Mesothelial cell of epicardium (in vitro differentiated cells): Measurements from ENCODE around the gene ADGRV1. TPM values are rescaled to one million over a fixed set of nuclear protein-coding genes. Genes with fewer than 3 reads are reported as not detected.

Experiments
- DNase-seq, 2 experiments: peaks; one replicate each; pipeline ENCODE4 v3.0.0; 2021; ENCODE audit warnings: low spot score in 2 of 2; ENCODE audit not compliant: unreplicated experiment in 2 of 2
- H3K27ac Mint-ChIP-seq: 2 replicates; pipeline ENCODE4 v1.8.0; 2021; ENCODE audit warnings: mixed read lengths
- H3K27me3 Mint-ChIP-seq: 2 replicates; pipeline ENCODE4 v1.8.0; 2021; ENCODE audit warnings: low read depth, mixed read lengths
- H3K36me3 Mint-ChIP-seq: 2 replicates; pipeline ENCODE4 v1.8.0; 2021; ENCODE audit warnings: mixed read lengths
- H3K4me1 Mint-ChIP-seq: 2 replicates; pipeline ENCODE4 v1.8.0; 2021; ENCODE audit warnings: mixed read lengths
- H3K4me3 Mint-ChIP-seq: 2 replicates; pipeline ENCODE4 v1.8.0; 2021; ENCODE audit warnings: mild to moderate bottlenecking, moderate library complexity, mixed read lengths
- H3K9me3 Mint-ChIP-seq: 2 replicates; pipeline ENCODE4 v1.8.0; 2021; ENCODE audit warnings: mixed read lengths
- CTCF ChIP-seq: fragments of 200-600 bp; sonication (generic); IDR thresholded peaks from one replicate; pipeline ENCODE4 v1.5.0; 2021; ENCODE audit warnings: antibody characterized with exemption; ENCODE audit not compliant: unreplicated experiment
- total RNA-seq: library from RNA; stranded (reverse); gene quantifications from 3 replicates; pipeline ENCODE4 v1.2.1, GENCODE V29; 2021

The ADGRV1 gene
- total RNA-seq, 1 donor from 2014 or later = 25.4 TPM

- H3K36me3 Mint-ChIP-seq = no peaks in the 10 kb centered on the region
- H3K27ac Mint-ChIP-seq = no peak overlapping the region
- TF ChIP-seq CTCF = no peak
- no peak overlapping the region for H3K4me3 Mint-ChIP-seq
- DNase-seq = no peak
- peaks cover 26% of the 10 kb centered on the region for H3K4me1 Mint-ChIP-seq
- no peaks in the 10 kb centered on the region for H3K27me3 Mint-ChIP-seq
- no peaks in the 10 kb centered on the region for H3K9me3 Mint-ChIP-seq
These were observed 463.9 kb downstream of the ADGRV1 start for GRCh38 chr5:91022518-91022917.

- no peaks in the 10 kb centered on the region for H3K27me3 Mint-ChIP-seq
- no peaks in the 10 kb centered on the region for H3K36me3 Mint-ChIP-seq
- H3K27ac Mint-ChIP-seq = no peak overlapping the region
- H3K4me3 Mint-ChIP-seq = no peak overlapping the region
- no peak for DNase-seq
- H3K9me3 Mint-ChIP-seq = no peaks in the 10 kb centered on the region
- TF ChIP-seq CTCF = no peak
- H3K4me1 Mint-ChIP-seq = peaks cover 34% of the 10 kb centered on the region
These were observed 465.6 kb downstream of the ADGRV1 start for GRCh38 chr5:91024206-91024605.

GRCh38 chr5:91024727-91025126 lies 466.1 kb downstream of the ADGRV1 start:
- no peak for TF ChIP-seq CTCF
- no peaks in the 10 kb centered on the region for H3K36me3 Mint-ChIP-seq
- H3K4me3 Mint-ChIP-seq = no peak overlapping the region
- DNase-seq = no peak
- no peaks in the 10 kb centered on the region for H3K9me3 Mint-ChIP-seq
- no peak overlapping the region for H3K27ac Mint-ChIP-seq
- H3K4me1 Mint-ChIP-seq = peaks cover 34% of the 10 kb centered on the region
- H3K27me3 Mint-ChIP-seq = no peaks in the 10 kb centered on the region

GRCh38 chr5:91025449-91025848 lies 466.9 kb downstream of the ADGRV1 start:
- Mint-ChIP-seq H3K9me3 (no peaks in the 10 kb centered on the region), H3K4me1 (peaks cover 31% of the 10 kb centered on the region), H3K27me3 (no peaks in the 10 kb centered on the region), H3K36me3 (no peaks in the 10 kb centered on the region), H3K27ac (no peak overlapping the region), H3K4me3 (no peak overlapping the region)
- TF ChIP-seq CTCF = no peak
- DNase-seq = no peak

DNA sequence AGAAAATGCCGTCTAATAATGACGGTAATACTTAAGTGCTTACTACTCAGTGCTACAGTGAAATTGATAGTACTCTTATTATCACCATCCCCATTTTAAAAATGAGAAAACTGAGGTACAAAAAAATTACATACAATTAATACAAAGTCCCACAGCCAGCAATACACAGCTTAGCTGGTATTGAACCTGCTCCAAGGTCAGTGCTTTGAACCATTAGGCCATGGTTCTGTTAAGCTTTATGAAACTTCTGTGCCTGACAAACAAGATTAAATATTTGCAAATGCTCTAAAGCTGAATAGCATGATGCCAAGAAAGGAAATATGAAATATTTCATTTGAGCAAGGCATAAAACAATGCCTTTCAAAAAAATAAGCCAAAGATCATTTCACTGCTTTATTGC lies 467.4 kb downstream of the ADGRV1 start:
- Mint-ChIP-seq H3K27me3 (no peaks in the 10 kb centered on the region), H3K4me1 (peaks cover 30% of the 10 kb centered on the region), H3K36me3 (no peaks in the 10 kb centered on the region), H3K4me3 (no peak overlapping the region), H3K27ac (no peak overlapping the region), H3K9me3 (no peaks in the 10 kb centered on the region)
- no peak for DNase-seq
- TF ChIP-seq CTCF = no peak

DNA sequence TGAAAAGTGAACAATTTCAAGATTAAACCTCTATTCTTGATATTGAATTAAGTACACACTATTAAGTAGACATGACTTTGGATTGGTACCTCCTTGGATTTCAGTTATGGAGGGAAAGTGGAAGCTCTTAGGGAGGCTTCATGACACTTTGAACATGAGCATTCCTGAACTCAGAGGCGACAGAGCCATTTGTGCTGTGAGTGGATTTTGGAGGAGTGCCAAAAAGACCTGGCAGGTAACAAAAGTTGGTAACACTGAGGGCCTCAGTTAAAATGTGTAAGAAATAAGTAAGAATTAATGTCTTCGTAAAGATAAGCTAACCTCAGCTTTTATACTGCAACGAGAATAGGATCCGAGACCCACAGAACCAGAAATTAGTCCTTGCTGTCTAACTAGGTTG lies 467.9 kb downstream of the ADGRV1 start:
- no peaks in the 10 kb centered on the region for H3K36me3 Mint-ChIP-seq
- H3K27me3 Mint-ChIP-seq = no peaks in the 10 kb centered on the region
- no peak for DNase-seq
- H3K4me1 Mint-ChIP-seq = peaks cover 30% of the 10 kb centered on the region
- no peak for TF ChIP-seq CTCF
- H3K27ac Mint-ChIP-seq = no peak overlapping the region
- H3K9me3 Mint-ChIP-seq = no peaks in the 10 kb centered on the region
- H3K4me3 Mint-ChIP-seq = no peak overlapping the region
